BE2C (cell line): Measurements from ENCODE around the gene RIPPLY3.
"Not testable (repeated sequence)": the region's sequence is repeated elsewhere in the genome, so short reads cannot be mapped to it uniquely, and the experiment has no call there.

Experiments used
- DNase-seq: peaks from one replicate; pipeline ENCODE4 v3.0.0-alpha.2; 2020
- H3K27me3 ChIP-seq: fragments of 250-450 bp; sonication (Bioruptor Pico); 2 replicates; pipeline ENCODE4 v1.5.1; 2020; ENCODE audit warnings: mild to moderate bottlenecking
- H3K36me3 ChIP-seq: fragments of 250-450 bp; sonication (Bioruptor Pico); 2 replicates; pipeline ENCODE4 v1.5.1; 2020; ENCODE audit warnings: mild to moderate bottlenecking
- H3K4me1 ChIP-seq: fragments of 250-450 bp; sonication (Bioruptor Pico); 2 replicates; pipeline ENCODE4 v1.5.1; 2020
- H3K4me3 ChIP-seq: 2 replicates; pipeline ENCODE4 v1.5.1; 2011; ENCODE audit warnings: low read depth, low read length
- H3K9me3 ChIP-seq: fragments of 250-450 bp; sonication (Bioruptor Pico); 2 replicates; pipeline ENCODE4 v1.5.1; 2020
- CTCF ChIP-seq: IDR thresholded peaks from 2 replicates; pipeline ENCODE4 v1.5.1; 2012; ENCODE audit warnings: mild to moderate bottlenecking, low read depth, low read length

RIPPLY3 gene

GRCh38 chr21:36999131-36999898 is 7.2 kb upstream of the RIPPLY3 start:
- Histone ChIP-seq H3K4me3 (no peak overlapping the region), H3K27me3 (no peaks in the 10 kb centered on the region), H3K9me3 (no peaks in the 10 kb centered on the region), H3K36me3 (no peaks in the 10 kb centered on the region), H3K4me1 (no peaks in the 10 kb centered on the region)
- no peak for DNase-seq
- no peak for TF ChIP-seq CTCF

- H3K4me3 ChIP-seq: no peak overlapping the region
- DNase-seq: no peak
Measured at GRCh38 chr21:37000381-37000780, 6.1 kb upstream of the RIPPLY3 start.

GRCh38 chr21:37001441-37001840 is 5.1 kb upstream of the RIPPLY3 start:
- no peaks in the 10 kb centered on the region for H3K4me1 ChIP-seq
- H3K27me3 ChIP-seq: no peaks in the 10 kb centered on the region
- no peak for DNase-seq
- no peaks in the 10 kb centered on the region for H3K36me3 ChIP-seq
- no peak overlapping the region for H3K4me3 ChIP-seq
- H3K9me3 ChIP-seq: no peaks in the 10 kb centered on the region
- TF ChIP-seq CTCF: no peak

More at GRCh38 chr21:37000381-37000780, 6.1 kb upstream of the RIPPLY3 start:
- H3K27me3 ChIP-seq: no peaks in the 10 kb centered on the region
- no peaks in the 10 kb centered on the region for H3K36me3 ChIP-seq
- no peaks in the 10 kb centered on the region for H3K9me3 ChIP-seq
- TF ChIP-seq CTCF: no peak
- no peaks in the 10 kb centered on the region for H3K4me1 ChIP-seq

- not testable (repeated sequence) for H3K4me1 ChIP-seq, DNase-seq, H3K27me3 ChIP-seq, H3K36me3 ChIP-seq, H3K4me3 ChIP-seq, H3K9me3 ChIP-seq
Measured at GRCh38 chr21:37002851-37003250, 3.7 kb upstream of the RIPPLY3 start.

GRCh38 chr21:37003917-37004316 is 2.6 kb upstream of the RIPPLY3 start:
- DNase-seq: not testable (repeated sequence)

GRCh38 chr21:37005548-37006485 is 685 bp upstream of the RIPPLY3 start:
- no peaks in the 10 kb centered on the region for H3K4me1 ChIP-seq
- TF ChIP-seq CTCF: no peak
- peak overlapping the region; percentile 8; the same call in 1 of the 2 replicates for H3K4me3 ChIP-seq
- no peak for DNase-seq
- H3K9me3 ChIP-seq: no peaks in the 10 kb centered on the region
- no peaks in the 10 kb centered on the region for H3K36me3 ChIP-seq
- peaks cover 4% of the 10 kb centered on the region for H3K27me3 ChIP-seq

More at GRCh38 chr21:37003917-37004316, 2.6 kb upstream of the RIPPLY3 start:
- not testable (repeated sequence) for H3K27me3 ChIP-seq, H3K4me3 ChIP-seq, H3K36me3 ChIP-seq, H3K9me3 ChIP-seq, H3K4me1 ChIP-seq

GRCh38 chr21:37008724-37009123 is 2.2 kb downstream of the RIPPLY3 start:
- H3K36me3 ChIP-seq: no peaks in the 10 kb centered on the region
- no peak for DNase-seq
- H3K4me1 ChIP-seq: no peaks in the 10 kb centered on the region
- no peaks in the 10 kb centered on the region for H3K9me3 ChIP-seq
- no peak overlapping the region for H3K4me3 ChIP-seq
- peaks cover 4% of the 10 kb centered on the region for H3K27me3 ChIP-seq
- TF ChIP-seq CTCF: no peak
